HepG2 (cell line): ENCODE data around the gene LYRM7. TPM values are rescaled to one million over a fixed set of nuclear protein-coding genes. Genes with fewer than 3 reads are reported as not detected.

Experiments used
- ATAC-seq: fragments of 200-7000 bp; cut with Tn5 transposase; 3 replicates; pipeline ENCODE4 v1.9.1; 2020; ENCODE audit warnings: mild to moderate bottlenecking, moderate library complexity
- BruUV-seq: library from RNA; stranded (reverse); fragments of 400-500 nt; replicated peaks from 2 replicates; lab custom pipeline; 2021; lab: Mats Ljungman, UMichigan
- CTCF ChIA-PET: fragments of 300-600 bp; formaldehyde crosslinking; extraction: SDS; loops from one replicate; lab custom pipeline; 2021; ENCODE audit warnings: low total read pairs, inconsistent platforms, low intra/inter-chr PET ratio; lab: Yijun Ruan, JAX
- POLR2A ChIA-PET: fragments of 350-600 bp; sonication (Branson Sonifier 250); formaldehyde crosslinking; loops from one replicate; lab custom pipeline; 2020; ENCODE audit warnings: antibody characterized with exemption, inconsistent platforms; lab: Yijun Ruan, JAX
- DNase-seq: peaks from one replicate; pipeline ENCODE4 v3.0.0-alpha.2; 2015; ENCODE audit warnings: low spot score
- FAIRE-seq: peaks from 3 replicates; lab custom pipeline; 2011; peaks lifted over from hg19 to GRCh38; lab: Jason Lieb, UNC
- H2AFZ ChIP-seq: one replicate; pipeline ENCODE4 v1.6.1; 2011; ENCODE audit warnings: low read length, inconsistent platforms
- H3K27ac ChIP-seq: fragments of 300-600 bp; 3 replicates; pipeline ENCODE4 v1.8.0; 2011; ENCODE audit warnings: mixed run types, mild to moderate bottlenecking, mixed read lengths, low read length, inconsistent platforms; ENCODE audit not compliant: insufficient read depth; ENCODE audit errors: extremely low read length
- H3K27me3 ChIP-seq, 2 experiments: fragments of 200-600 bp in 1 of 2; 2 replicates in 1 of 2; 3 replicates in 1 of 2; pipeline versions ENCODE4 v1.6.0 to v1.8.0; 2011; ENCODE audit warnings: low read length in 2 of 2, mild to moderate bottlenecking in 2 of 2, moderate library complexity in 2 of 2, inconsistent platforms in 1 of 2; ENCODE audit not compliant: insufficient read depth in 2 of 2, control insufficient read depth in 1 of 2
- H3K36me3 ChIP-seq, 2 experiments: fragments of 200-600 bp in 1 of 2; replicated peaks in 1 of 2; 2 replicates in 1 of 2; 3 replicates in 1 of 2; pipeline versions ENCODE4 v1.5.1 to v1.8.0; 2011; ENCODE audit warnings: low read length in 2 of 2, inconsistent platforms in 1 of 2; ENCODE audit not compliant: insufficient read depth in 2 of 2, control insufficient read depth in 1 of 2
- H3K4me1 ChIP-seq: 2 replicates; pipeline ENCODE4 v1.5.1; 2012; ENCODE audit warnings: low read length, inconsistent platforms; ENCODE audit not compliant: insufficient read depth
- H3K4me2 ChIP-seq: 2 replicates; pipeline ENCODE4 v1.6.0; 2011; ENCODE audit warnings: low read depth, low read length, inconsistent platforms
- H3K4me3 ChIP-seq, 3 experiments: fragments of 200-600 bp in 1 of 3; sonication (generic), shearing (Covaris generic) in 1 of 3; replicated peaks in 1 of 3; 2 replicates each; pipeline ENCODE4 v1.5.1; 2011 to 2016; ENCODE audit warnings: low read length in 3 of 3, inconsistent platforms in 2 of 3, low read depth in 2 of 3, mild to moderate bottlenecking in 2 of 3, control low read depth in 1 of 3, mixed read lengths in 1 of 3; ENCODE audit not compliant: insufficient read depth in 1 of 3
- H3K79me2 ChIP-seq: one replicate; pipeline ENCODE4 v1.6.1; 2011; ENCODE audit warnings: low read length, inconsistent platforms; ENCODE audit not compliant: insufficient read depth
- H3K9ac ChIP-seq: 2 replicates; pipeline ENCODE4 v1.6.0; 2011; ENCODE audit warnings: mild to moderate bottlenecking, low read depth, low read length, inconsistent platforms; ENCODE audit not compliant: insufficient read depth
- H3K9me3 ChIP-seq: 2 replicates; pipeline ENCODE4 v1.5.1; 2012; ENCODE audit warnings: mild to moderate bottlenecking, low read length
- H4K20me1 ChIP-seq: 2 replicates; pipeline ENCODE4 v1.6.0; 2011; ENCODE audit warnings: inconsistent platforms, mild to moderate bottlenecking, low read length, moderate library complexity; ENCODE audit not compliant: insufficient read depth
- FOXO1 ChIP-seq: sonication (generic); formaldehyde crosslinking; IDR thresholded peaks from 2 replicates; pipeline ENCODE4 v1.4.0; 2020; ENCODE audit warnings: missing genetic modification reagents
- HOXA5 ChIP-seq: sonication (generic); formaldehyde crosslinking; IDR thresholded peaks from 2 replicates; pipeline ENCODE4 v1.4.0; 2020; ENCODE audit warnings: missing genetic modification reagents
- NCOA2 ChIP-seq: sonication (generic); formaldehyde crosslinking; IDR thresholded peaks from 2 replicates; pipeline ENCODE4 v1.8.0; 2022; ENCODE audit warnings: inconsistent platforms
- NFE2L2 ChIP-seq: fragments of 150-350 bp; IDR thresholded peaks from 2 replicates; pipeline ENCODE4 v1.6.1; 2014; ENCODE audit warnings: low read length
- NPAS2 ChIP-seq: sonication (generic); formaldehyde crosslinking; IDR thresholded peaks from 2 replicates; pipeline ENCODE4 v1.8.0; 2022; ENCODE audit warnings: mild to moderate bottlenecking, missing genetic modification reagents, borderline replicate concordance
- POLR2G ChIP-seq: fragments of 200-400 bp; formaldehyde crosslinking; IDR thresholded peaks from 2 replicates; pipeline ENCODE4 v1.6.1; 2018; ENCODE audit warnings: mild to moderate bottlenecking, low read depth, low read length, moderate library complexity
- SMYD3 ChIP-seq: sonication (generic); formaldehyde crosslinking; IDR thresholded peaks from 2 replicates; pipeline ENCODE4 v1.8.1; 2023; ENCODE audit warnings: mild to moderate bottlenecking, missing genetic modification reagents
- SNAPC4 ChIP-seq: sonication (generic); formaldehyde crosslinking; IDR thresholded peaks from 2 replicates; pipeline ENCODE4 v1.4.0; 2020; ENCODE audit warnings: mild to moderate bottlenecking, missing genetic modification reagents
- SOX5 ChIP-seq: IDR thresholded peaks from 2 replicates; pipeline ENCODE4 v1.6.1; 2016; ENCODE audit warnings: borderline replicate concordance
- SRY ChIP-seq: sonication (generic); formaldehyde crosslinking; IDR thresholded peaks from 2 replicates; pipeline ENCODE4 v1.8.0; 2022; ENCODE audit warnings: mild to moderate bottlenecking, missing genetic modification reagents
- TARDBP ChIP-seq: sonication (generic); formaldehyde crosslinking; IDR thresholded peaks from 2 replicates; pipeline ENCODE4 v1.8.0; 2022; ENCODE audit warnings: mild to moderate bottlenecking, missing genetic modification reagents
- TERF1 ChIP-seq: sonication (generic); formaldehyde crosslinking; IDR thresholded peaks from 2 replicates; pipeline ENCODE4 v1.8.0; 2022; ENCODE audit warnings: mild to moderate bottlenecking, missing genetic modification reagents, moderate library complexity
- ZNF124 ChIP-seq: sonication (generic); formaldehyde crosslinking; IDR thresholded peaks from 2 replicates; pipeline ENCODE4 v1.4.0; 2020; ENCODE audit warnings: missing genetic modification reagents
- ZNF3 ChIP-seq: IDR thresholded peaks from 2 replicates; pipeline ENCODE4 v1.7.0; 2017; ENCODE audit warnings: inconsistent platforms
- ZNF329 ChIP-seq: sonication (generic); formaldehyde crosslinking; IDR thresholded peaks from 2 replicates; pipeline ENCODE4 v1.9.0; 2021; ENCODE audit warnings: low read depth, mild to moderate bottlenecking, missing genetic modification reagents
- ZNF362 ChIP-seq: sonication (generic); formaldehyde crosslinking; IDR thresholded peaks from 2 replicates; pipeline ENCODE4 v1.4.0; 2020; ENCODE audit warnings: missing genetic modification reagents, mild to moderate bottlenecking, borderline replicate concordance
- ZNF431 ChIP-seq: sonication (generic); formaldehyde crosslinking; IDR thresholded peaks from 2 replicates; pipeline ENCODE4 v1.9.0; 2022; ENCODE audit warnings: missing genetic modification reagents, low read depth, mild to moderate bottlenecking, borderline replicate concordance
- ZNF607 ChIP-seq: sonication (generic); formaldehyde crosslinking; IDR thresholded peaks from 2 replicates; pipeline ENCODE4 v1.5.1; 2020; ENCODE audit warnings: missing genetic modification reagents, mild to moderate bottlenecking, borderline replicate concordance
- WGBS: methylation state at CpG from one replicate; pipeline ENCODE4 v1.1.6; 2017; ENCODE audit warnings: low lambda C conversion rate; 5-methylcytosine and 5-hydroxymethylcytosine counted together
- in situ Hi-C: cut with HindIII; loops from 2 replicates; pipeline ENCODE4 v1.10.0; 2017; ENCODE audit warnings: low pct_unique_long_range_greater_than_20kb; ENCODE audit not compliant: extremely low pct_ligation_motif_present
- intact Hi-C: fragments of 100-400 bp; cut with micrococcal nuclease; formaldehyde crosslinking; loops from one replicate; pipeline ENCODE4 v1.10.0; 2022; ENCODE audit not compliant: unreplicated experiment
- polyA plus RNA-seq, 8 experiments: library from polyadenylated mRNA; depleted of rRNA in 3 of 8; stranded (reverse) in 7 of 8; unstranded in 1 of 8; fragments of >200 nt; fragmentation: Illumina TruSeq in 4 of 8; extraction: Trizol in 4 of 8; gene quantifications; 2 replicates each; pipeline versions ENCODE4 v1.2.1 to v1.2.3, GENCODE V29; 2011 to 2016; ENCODE audit warnings: low read depth in 4 of 8, missing spikeins in 1 of 8, mixed read lengths in 1 of 8; ENCODE audit not compliant: insufficient read depth in 1 of 8
- total RNA-seq, 5 experiments: library from RNA; depleted of rRNA; stranded (reverse); fragments of >200 nt; fragmentation: Illumina TruSeq; extraction: Trizol; gene quantifications; 2 replicates each; pipeline ENCODE4 v1.2.3, GENCODE V29; 2016; ENCODE audit warnings: low read depth in 1 of 5

LYRM7 gene
- total and polyA plus RNA-seq, 2 of the 13 experiments (the other 11 are each of a cell fraction or from before 2014, with no cell fraction given), result 3.0 to 5.5 TPM

GRCh38 chr5:131169810-131170539 is 769 bp upstream of the LYRM7 start:
- H2AFZ ChIP-seq, result peak overlapping the region; percentile 61
- peaks cover 31% of the 10 kb centered on the region for H3K4me1 ChIP-seq
- peaks cover 12% of the 10 kb centered on the region for H3K79me2 ChIP-seq
- peak overlapping the region; percentile 92 for H3K9ac ChIP-seq
- DNase-seq, result no peak
- peak overlapping the region; percentile 78 for H3K27ac ChIP-seq
- intact Hi-C loops, result no loop called here
- H3K27me3 ChIP-seq, result no peaks in the 10 kb centered on the region; a peak in 1 of 5 replicates
- H3K36me3 ChIP-seq, result no peaks in the 10 kb centered on the region
- H3K9me3 ChIP-seq, result no peaks in the 10 kb centered on the region
- peak overlapping the region; percentile 61 to 84 (median 82) for H3K4me3 ChIP-seq
- no peak for ATAC-seq
- CTCF ChIA-PET, result no interaction called here
- no peak for FAIRE-seq
- BruUV-seq, result TSS peak; percentile 98
- in situ Hi-C loops, result loop anchor here (5.0 kb wide), 1 partner anchor 212 kb away; no protein-coding TSS in a partner anchor
- peak overlapping the region; percentile 90 for H3K4me2 ChIP-seq
- WGBS, result 28% methylated on average over 16 of the region's 16 CpGs
- no peaks in the 10 kb centered on the region for H4K20me1 ChIP-seq
- POLR2A ChIA-PET, result no interaction called here
- TF ChIP-seq ZNF362 (CRISPR knock-in tag), result 0 out of 2 replicates have a peak, but pooled peaks have one; percentile 27
- TF ChIP-seq ZNF329 (CRISPR knock-in tag), result no peak
- 0 out of 2 replicates have a peak, but pooled peaks have one; percentile 5 for TF ChIP-seq TARDBP (CRISPR knock-in tag)
- no peak for TF ChIP-seq SRY (CRISPR knock-in tag)
- TF ChIP-seq NPAS2 (CRISPR knock-in tag), result no peak
- TF ChIP-seq ZNF3 (CRISPR knock-in tag), result no peak
- TF ChIP-seq SOX5 (CRISPR knock-in tag), result peak; percentile 68; the same call in 1 of the 2 replicates
- TF ChIP-seq FOXO1, result no peak
- no peak for TF ChIP-seq HOXA5 (CRISPR knock-in tag)
- no peak for TF ChIP-seq NCOA2 (CRISPR knock-in tag)
- TF ChIP-seq SNAPC4 (CRISPR knock-in tag), result no peak
- no peak for TF ChIP-seq TERF1 (CRISPR knock-in tag)
- no peak for TF ChIP-seq ZNF607
- TF ChIP-seq SMYD3 (CRISPR knock-in tag), result no peak
- TF ChIP-seq POLR2G, result no peak
- TF ChIP-seq ZNF431 (CRISPR knock-in tag), result no peak
- peak; percentile 29; the same call in 1 of the 2 replicates for TF ChIP-seq NFE2L2
- TF ChIP-seq ZNF124 (CRISPR knock-in tag), result no peak
